GM12864 (cell line): ENCODE measurements around the gene MAP3K5.

Experiments
- DNase-seq: peaks from one replicate; pipeline ENCODE4 v3.0.0-alpha.2; 2011; ENCODE audit warnings: low read depth
- H3K4me3 ChIP-seq: 2 replicates; pipeline ENCODE4 v1.5.1; 2011; ENCODE audit warnings: mild to moderate bottlenecking, low read depth, low read length, control low read depth
- TF ChIP-seq, protein P1 (sequence below): IDR thresholded peaks from 2 replicates; pipeline ENCODE4 v1.5.1; 2011; ENCODE audit warnings: low read depth, mild to moderate bottlenecking, moderate library complexity, low read length, control low read depth, inconsistent platforms; ENCODE audit errors: missing control alignments

The MAP3K5 gene

DNA sequence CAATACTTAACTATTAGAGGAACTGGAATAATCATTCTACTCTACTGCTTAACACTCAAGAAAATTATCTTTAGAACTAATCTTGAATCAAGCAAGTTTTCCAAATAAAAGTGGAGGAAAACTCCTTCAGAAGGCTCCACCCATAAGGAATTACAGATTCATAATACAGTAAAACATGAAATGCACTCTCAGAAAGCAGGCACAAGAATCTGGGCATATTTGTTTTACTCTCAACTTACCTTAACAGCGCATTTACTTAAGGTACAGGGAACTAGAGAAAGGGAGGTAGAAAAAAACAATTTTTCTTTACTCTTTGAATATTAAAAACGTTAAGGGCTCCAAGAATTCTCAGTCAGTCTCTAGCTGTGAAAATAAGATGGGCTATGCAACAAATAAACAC, 140.3 kb downstream of the MAP3K5 start:
- DNase-seq = no peak
- no peak overlapping the region for H3K4me3 ChIP-seq
- TF ChIP-seq, protein P1, sequence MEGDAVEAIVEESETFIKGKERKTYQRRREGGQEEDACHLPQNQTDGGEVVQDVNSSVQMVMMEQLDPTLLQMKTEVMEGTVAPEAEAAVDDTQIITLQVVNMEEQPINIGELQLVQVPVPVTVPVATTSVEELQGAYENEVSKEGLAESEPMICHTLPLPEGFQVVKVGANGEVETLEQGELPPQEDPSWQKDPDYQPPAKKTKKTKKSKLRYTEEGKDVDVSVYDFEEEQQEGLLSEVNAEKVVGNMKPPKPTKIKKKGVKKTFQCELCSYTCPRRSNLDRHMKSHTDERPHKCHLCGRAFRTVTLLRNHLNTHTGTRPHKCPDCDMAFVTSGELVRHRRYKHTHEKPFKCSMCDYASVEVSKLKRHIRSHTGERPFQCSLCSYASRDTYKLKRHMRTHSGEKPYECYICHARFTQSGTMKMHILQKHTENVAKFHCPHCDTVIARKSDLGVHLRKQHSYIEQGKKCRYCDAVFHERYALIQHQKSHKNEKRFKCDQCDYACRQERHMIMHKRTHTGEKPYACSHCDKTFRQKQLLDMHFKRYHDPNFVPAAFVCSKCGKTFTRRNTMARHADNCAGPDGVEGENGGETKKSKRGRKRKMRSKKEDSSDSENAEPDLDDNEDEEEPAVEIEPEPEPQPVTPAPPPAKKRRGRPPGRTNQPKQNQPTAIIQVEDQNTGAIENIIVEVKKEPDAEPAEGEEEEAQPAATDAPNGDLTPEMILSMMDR = no peak

DNA sequence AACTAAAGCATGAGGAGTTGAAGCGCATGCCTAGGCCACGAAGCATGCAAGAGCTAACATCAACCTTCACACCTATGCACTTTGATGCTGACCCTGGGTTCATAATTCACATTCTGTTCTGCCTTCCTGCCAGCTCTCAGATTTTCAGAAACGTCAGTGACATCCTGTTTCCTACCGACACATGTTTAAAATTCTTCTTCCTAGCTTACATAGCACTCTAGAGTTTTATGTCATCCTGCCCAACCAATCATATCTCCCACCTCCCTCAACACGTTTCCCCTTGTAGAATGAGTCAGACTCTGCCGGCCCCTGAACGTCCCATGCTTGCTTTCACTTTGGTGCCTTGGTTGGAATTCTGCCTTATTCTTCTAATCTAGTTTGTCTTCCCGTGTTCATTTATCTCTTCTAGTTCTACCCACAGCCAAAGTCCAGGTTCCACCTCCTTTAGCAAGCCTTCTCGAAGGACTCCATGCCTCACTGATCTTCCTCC, 144.9 kb downstream of the MAP3K5 start:
- H3K4me3 ChIP-seq = no peak overlapping the region
- DNase-seq = peak; percentile 26
- TF ChIP-seq, protein P1 = no peak

DNA sequence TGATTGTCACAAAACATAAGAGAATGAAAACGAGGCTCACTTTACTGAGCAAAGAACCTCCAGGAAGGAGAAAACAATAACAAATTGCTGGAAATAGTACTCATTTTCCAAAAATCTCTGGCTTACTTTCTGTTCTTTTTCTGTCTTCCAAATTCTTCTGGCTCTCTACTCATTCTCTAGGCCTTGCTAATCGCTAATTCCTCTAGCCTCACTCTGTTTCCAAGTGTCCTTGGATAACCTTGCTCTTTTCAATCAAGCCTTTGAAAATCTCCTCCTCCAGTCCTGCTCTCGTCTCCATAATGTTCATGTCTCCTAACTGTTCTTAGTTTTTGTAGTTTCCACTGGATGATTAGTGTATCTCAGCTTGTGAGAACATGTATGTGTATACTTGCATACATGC, 145.9 kb downstream of the MAP3K5 start:
- TF ChIP-seq, protein P1 = no peak
- DNase-seq = no peak
- no peak overlapping the region for H3K4me3 ChIP-seq

DNA sequence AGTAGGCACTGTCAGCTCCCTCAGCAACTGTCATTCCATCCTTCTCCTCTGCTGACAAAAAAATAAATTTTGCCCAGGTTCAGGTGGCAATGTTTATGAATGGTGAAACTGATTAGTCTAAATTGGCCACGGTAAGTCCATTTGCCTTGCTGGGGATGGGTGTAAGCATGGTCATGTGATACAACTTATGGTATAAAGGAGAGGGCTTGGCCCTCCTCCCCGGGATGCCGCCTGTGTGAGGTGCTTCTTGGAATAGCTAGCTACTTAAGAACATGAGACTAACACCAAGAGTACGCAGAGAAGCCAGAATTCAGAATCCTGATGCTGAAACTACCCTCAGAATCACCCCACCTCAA, 147.7 kb downstream of the MAP3K5 start:
- TF ChIP-seq, protein P1 = no peak
- no peak for DNase-seq
- no peak overlapping the region for H3K4me3 ChIP-seq

GRCh38 chr6:136643850-136644596, 148.3 kb downstream of the MAP3K5 start:
- DNase-seq = peak; percentile 35
- TF ChIP-seq, protein P1 = peak; percentile 90
- no peak overlapping the region for H3K4me3 ChIP-seq

DNA sequence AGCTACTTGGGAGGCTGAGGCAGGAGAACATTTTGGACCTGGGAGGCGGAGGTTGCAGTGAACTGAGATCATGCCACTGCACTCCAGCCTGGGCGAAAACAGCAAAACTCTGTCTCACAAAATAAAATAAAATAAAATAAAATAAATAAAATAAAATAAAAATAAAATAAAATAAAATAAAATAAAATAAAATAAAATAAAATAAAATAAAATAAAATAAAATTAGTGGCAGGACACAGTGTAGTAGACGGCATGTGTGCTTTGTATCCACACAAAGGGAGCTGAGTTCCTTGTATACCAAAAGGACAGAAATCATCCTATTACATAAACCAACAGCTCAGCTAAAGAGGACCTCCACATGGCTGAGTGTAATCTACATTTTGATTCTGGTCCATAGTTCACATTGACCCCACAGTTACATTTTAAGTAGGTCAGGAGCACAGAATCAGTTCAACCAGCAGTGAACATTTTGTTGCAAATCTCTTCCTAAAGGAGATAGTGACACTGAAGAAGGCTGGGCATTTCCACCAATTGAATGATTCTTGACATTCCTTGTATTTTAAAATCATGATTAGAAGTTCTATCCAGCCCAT, 150.3 kb downstream of the MAP3K5 start:
- no peak for DNase-seq
- TF ChIP-seq, protein P1 = no peak
- no peak overlapping the region for H3K4me3 ChIP-seq
